HG03571 (cell line): Measurements from ENCODE around the gene CCNY.
"Not testable (repeated sequence)": the region's sequence is repeated elsewhere in the genome, so short reads cannot be mapped to it uniquely, and the experiment has no call there.

Source experiments
- ATAC-seq: cut with Tn5 transposase; IDR thresholded peaks from one replicate; pipeline ENCODE4 v1.9.1; 2021; ENCODE audit not compliant: unreplicated experiment

The CCNY gene

GRCh38 chr10:35400595-35401268 is 64.4 kb downstream of the CCNY start:
- no peak for ATAC-seq

DNA sequence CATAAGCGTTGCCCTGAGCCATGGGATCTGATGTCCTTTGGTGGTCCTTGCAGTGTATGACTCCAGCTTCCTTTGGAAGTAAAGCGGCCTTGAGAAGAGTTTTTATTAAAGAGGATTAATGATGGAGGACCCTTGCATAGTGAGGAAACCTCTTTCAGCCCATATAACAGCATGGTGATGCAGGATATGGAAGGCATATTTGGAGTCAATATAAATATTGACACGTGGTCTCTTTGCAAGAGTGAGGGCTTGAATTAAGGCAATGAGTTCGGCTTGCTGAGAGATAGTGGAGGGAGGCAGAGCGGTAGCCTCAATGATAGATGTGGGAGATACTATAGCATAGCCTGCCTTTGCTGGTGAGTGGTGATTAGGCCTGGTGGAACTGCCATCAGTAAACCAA is 67.2 kb downstream of the CCNY start:
- not testable (repeated sequence) for ATAC-seq

DNA sequence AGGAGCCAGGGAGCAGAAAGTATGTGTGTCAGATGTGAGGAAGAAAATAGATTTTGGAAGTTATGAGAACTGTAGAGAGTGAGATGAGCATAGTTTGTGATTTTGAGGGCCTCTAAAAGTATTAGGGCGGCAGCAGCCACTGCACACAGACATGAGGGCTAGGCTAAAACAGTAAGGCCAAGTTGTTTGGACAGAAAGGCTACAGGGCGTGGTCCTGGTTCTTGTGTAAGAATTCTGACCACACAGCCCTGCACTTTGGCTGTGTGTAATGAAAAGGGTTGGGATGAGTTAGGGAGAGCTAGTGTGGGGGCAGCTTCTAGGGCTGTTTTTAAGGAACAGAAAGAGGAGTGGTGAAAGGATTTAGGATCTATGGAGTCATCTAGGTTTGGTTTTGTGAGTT is 67.8 kb downstream of the CCNY start:
- ATAC-seq: not testable (repeated sequence)

DNA sequence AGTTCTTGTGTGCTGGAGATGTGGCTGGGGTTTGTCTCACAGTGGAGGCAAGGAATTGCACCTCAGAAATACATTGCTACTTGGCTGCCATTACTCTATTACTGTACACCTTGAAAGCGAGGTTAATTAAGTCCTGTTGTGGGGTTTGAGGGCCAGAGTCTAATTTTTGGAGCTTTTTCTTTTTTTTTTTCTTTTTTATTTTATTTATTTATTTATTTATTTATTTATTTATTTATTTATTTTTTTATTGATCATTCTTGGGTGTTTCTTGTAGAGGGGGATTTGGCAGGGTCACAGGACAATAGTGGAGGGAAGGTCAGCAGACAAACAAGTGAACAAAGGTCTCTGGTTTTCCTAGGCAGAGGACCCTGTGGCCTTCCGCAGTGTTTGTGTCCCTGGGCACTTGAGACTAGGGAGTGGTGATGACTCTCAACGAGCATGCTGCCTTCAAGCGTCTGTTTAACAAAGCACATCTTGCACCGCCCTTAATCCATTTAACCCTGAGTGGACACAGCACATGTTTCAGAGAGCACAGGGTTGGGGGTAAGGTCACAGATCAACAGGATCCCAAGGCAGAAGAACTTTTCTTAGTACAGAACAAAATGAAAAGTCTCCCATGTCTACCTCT is 69.8 kb downstream of the CCNY start:
- not testable (repeated sequence) for ATAC-seq

GRCh38 chr10:35407696-35408095 is 71.4 kb downstream of the CCNY start:
- not testable (repeated sequence) for ATAC-seq

GRCh38 chr10:35409094-35409582 is 72.8 kb downstream of the CCNY start:
- ATAC-seq: no peak

DNA sequence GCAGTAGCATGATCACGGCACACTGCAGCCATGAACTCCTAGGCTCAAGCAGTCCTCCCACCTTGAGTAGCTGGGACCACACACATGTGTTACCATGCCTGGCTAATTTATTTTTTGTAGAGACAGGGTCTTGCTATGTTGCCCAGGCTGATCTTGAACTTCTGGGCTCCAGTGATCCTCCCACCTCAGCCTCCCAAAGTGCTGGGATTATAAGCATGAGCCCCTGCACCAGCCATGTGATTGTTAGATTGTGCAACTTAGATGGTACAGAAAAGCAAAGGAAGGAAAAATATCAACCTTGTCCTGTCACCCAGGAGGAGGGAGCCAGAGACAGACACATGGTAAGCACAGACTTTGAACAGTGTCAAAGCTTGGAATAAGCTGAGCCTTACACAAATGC is 73.5 kb downstream of the CCNY start:
- no peak for ATAC-seq

- no peak for ATAC-seq
Measured at GRCh38 chr10:35412003-35412723, 75.9 kb downstream of the CCNY start.

DNA sequence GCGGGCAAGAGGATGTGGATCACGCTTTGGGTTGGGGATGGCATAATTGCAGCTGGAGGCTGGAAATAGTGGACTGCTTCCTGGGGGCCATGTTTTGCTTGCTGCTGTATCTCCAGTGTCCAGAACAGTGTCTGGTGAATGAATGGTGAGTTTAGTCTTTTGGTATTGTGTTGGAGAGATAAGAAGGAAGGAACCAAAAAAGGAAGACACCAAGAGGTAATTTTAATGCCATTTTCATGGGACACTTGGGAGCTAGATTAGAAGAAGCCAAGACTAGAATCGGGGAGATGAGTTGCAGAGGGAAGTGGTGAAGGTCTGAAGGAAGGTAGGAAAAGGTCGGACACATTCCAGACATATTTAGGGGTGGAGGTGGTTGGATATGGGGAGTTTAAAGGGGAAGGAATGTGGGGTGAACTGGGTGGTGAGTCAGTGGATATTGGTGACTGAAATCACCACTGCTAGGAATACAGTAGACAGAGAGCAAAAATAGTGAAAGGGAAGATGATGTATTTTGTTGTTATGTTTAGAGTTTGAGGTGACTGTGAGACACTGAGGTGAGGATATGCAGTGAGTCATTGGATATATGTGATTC is 76.7 kb downstream of the CCNY start:
- no peak for ATAC-seq

DNA sequence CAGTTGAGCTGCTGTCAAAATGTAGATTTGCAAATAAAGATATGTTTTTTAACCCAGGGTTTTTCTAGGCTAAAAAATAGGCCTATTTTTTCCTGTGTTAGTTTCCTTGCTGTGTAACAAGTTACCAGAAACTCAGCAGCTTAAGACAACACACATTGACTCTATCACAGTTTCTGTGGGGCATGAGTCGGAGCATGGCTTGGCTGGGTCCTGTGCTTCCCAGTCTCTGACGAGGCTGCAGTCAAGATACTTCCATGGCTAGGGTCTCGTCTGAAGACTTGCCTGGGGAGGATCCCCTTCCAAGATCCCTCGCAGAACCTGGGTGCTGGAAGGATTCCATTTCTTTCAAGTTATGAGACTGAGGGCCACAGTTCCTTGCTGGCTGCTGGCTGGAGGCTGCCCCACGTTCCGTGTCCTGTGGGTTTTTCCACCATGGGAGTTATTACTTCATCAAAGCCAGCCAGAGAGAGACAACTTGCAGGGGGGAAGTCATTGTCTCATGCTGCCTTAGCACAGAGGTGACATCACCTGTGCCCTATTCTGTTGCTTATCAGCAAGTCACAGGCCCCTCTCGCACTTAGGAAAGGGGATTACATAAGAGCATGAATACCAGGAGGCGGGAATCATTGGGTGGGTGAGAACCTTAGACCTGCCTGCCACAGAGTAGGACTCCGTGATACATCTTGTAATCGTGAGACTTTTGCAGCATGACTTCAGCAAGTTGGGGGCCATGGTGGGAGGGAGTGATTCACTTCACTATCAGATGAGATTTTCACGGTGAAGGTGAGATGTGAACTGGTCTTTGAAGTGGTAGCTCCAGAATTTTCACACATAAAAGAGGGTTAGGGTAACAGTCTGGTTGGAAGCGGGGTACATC is 77.9 kb downstream of the CCNY start:
- no peak for ATAC-seq

GRCh38 chr10:35415505-35415904 is 79.2 kb downstream of the CCNY start:
- no peak for ATAC-seq

- ATAC-seq: no peak
Measured at GRCh38 chr10:35416619-35417312, 80.5 kb downstream of the CCNY start.

DNA sequence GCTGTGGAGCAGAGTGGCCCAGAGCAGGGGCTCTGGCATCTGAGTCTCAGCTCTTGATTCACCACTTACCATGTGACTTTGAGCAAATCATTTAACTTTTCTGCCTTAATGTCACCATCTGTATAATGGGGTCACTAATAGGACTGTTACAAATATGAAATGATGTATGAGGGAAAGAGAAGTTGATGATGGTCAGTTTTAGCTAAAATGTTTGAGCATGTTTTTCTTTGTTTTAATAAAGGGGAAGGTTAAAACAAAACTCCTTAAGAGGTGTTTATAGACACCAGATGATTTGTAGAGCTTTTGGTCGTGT is 81.0 kb downstream of the CCNY start:
- ATAC-seq: no peak

DNA sequence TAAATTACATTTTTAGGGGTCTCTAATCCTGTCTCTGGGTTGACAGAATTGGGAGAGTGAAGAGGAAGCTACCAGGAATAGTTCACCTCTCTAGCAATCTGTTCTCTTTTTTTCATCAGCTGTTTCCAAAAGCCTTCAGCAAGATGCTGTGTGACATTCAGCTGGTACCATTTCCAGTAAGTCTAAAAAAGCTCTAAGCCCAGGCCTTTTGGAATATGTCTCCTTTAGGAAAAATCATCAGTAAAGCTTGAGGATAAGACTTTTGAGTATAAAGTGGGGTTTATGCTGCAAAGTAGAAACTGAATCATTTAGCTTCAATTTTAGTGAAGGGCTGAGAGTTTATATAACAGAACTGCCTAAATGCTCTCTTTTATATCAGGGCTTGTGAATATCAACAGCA is 81.5 kb downstream of the CCNY start:
- ATAC-seq: no peak

DNA sequence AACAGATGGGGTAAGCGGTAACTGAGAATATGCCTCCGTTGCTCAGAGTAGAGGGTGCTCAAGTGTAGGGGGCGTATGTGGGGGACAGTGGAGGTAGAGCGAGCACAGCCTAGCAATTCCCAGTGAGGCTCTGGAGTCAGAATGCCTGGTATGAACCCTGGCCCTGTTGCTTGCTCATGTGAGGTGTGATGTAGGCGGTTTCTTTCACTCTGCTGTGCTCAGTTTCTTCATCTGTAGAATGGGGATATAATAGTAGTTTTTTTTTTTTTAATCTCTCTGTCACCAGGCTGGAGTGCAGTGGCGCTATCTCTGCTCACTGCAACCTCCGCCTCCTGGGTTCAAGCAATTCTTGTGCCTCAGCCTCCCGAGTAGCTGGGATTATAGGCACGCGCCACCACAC is 82.3 kb downstream of the CCNY start:
- not testable (repeated sequence) for ATAC-seq

GRCh38 chr10:35420044-35420443 is 83.7 kb downstream of the CCNY start:
- ATAC-seq: no peak

GRCh38 chr10:35420827-35421552 is 84.7 kb downstream of the CCNY start:
- ATAC-seq: no peak

GRCh38 chr10:35421553-35422178 is 85.4 kb downstream of the CCNY start:
- no peak for ATAC-seq

- no peak for ATAC-seq
Measured at GRCh38 chr10:35422228-35422627, 85.9 kb downstream of the CCNY start.
